Stimulated activated CD4-positive, alpha-beta T cell treated with anti-CD3 and anti-CD28 coated beads, TNF-alpha, amount 100 ng/mL, for 24 hours (primary cell): ENCODE measurements around the gene TNFRSF25.
A peak's percentile ranks its signal among the peaks of the same experiment; 100 is the strongest.
"Not testable (repeated sequence)": the region's sequence is repeated elsewhere in the genome, so short reads cannot be mapped to it uniquely, and the experiment has no call there.

Experiments used
- DNase-seq, 3 experiments: peaks; one replicate each; pipeline ENCODE4 v3.0.0-alpha.2; 2020; ENCODE audit warnings: low read depth in 3 of 3

The TNFRSF25 gene

GRCh38 chr1:6435547-6435946, 30.4 kb downstream of the TNFRSF25 start:
- no peak for DNase-seq

DNA sequence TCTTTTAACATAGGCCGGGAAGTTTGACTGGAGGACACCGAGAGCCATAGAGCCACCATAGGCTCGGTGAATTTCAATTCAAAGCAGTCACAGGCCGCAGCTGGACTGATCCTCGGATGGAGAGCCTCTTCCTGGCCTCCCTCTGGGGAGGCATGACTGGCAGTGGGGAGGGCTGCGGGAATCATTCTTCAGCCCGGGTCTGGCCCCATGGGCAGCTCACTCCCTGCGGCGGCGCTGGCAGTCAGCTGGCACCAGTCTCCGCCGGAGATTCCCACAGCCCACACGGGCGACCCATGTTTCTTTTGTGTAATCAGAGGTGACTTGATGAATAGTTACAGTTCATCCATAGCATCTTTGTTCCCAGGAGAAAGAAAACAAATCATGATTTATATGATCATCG, 30.8 kb downstream of the TNFRSF25 start:
- no peak for DNase-seq

DNA sequence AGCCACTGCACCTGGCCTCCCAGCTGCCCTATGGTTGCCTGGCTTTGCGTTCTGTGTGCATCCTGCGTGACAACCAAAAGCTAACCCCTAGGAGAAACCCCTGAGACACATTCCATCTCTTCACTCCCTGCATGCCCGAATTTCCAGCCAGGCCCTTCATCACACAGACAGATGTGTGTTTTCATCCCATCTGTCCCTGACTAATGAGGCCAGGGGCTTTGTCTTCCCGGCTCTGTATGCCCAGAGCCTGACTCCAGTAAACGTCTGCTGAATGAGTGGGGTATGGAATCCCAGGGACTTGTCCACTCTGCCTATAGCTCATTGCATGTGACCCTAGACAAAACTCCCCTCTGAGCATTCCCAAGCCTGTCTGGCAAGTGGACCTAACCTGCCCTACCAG, 31.8 kb downstream of the TNFRSF25 start:
- DNase-seq: no peak

GRCh38 chr1:6431645-6432579, 34.1 kb downstream of the TNFRSF25 start:
- DNase-seq: not testable (repeated sequence)

DNA sequence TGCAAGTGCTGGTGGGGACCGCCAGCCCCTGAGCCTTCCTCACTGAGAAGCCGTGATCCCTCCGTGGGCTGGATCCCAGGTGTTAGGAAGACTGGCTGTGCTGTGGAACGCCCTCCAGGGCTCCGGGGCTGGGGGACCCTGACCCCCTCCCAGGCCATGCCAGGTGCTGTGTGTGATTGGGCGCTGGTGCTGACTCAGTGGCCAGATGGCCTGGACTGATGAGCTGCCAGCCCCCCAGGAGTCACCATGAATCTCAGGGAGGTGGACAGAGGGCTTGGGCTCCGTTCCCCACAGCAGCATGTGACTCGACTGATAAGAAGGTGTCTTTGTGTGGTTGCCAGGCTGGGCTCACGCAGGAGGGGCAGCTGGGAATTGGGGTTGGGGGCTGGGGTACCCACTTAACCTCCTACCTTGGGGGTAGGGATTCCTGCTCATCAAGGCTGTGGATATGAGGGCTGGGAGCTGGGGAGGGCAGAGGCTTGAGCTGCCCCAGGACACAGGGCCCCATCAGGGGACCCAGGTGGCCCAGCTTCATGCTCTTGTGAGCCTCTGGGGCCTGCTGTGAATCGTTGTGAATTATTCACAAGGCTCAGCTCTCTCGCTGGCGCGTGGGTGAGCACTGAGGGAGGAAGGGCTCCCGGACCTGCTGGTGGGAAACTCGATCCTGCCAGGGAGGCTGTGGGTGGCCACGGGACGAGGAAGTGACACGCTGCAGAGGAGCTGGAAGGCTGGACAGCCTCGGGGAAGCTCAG, 36.1 kb downstream of the TNFRSF25 start:
- not testable (repeated sequence) for DNase-seq

GRCh38 chr1:6428453-6428852, 37.5 kb downstream of the TNFRSF25 start:
- not testable (repeated sequence) for DNase-seq

DNA sequence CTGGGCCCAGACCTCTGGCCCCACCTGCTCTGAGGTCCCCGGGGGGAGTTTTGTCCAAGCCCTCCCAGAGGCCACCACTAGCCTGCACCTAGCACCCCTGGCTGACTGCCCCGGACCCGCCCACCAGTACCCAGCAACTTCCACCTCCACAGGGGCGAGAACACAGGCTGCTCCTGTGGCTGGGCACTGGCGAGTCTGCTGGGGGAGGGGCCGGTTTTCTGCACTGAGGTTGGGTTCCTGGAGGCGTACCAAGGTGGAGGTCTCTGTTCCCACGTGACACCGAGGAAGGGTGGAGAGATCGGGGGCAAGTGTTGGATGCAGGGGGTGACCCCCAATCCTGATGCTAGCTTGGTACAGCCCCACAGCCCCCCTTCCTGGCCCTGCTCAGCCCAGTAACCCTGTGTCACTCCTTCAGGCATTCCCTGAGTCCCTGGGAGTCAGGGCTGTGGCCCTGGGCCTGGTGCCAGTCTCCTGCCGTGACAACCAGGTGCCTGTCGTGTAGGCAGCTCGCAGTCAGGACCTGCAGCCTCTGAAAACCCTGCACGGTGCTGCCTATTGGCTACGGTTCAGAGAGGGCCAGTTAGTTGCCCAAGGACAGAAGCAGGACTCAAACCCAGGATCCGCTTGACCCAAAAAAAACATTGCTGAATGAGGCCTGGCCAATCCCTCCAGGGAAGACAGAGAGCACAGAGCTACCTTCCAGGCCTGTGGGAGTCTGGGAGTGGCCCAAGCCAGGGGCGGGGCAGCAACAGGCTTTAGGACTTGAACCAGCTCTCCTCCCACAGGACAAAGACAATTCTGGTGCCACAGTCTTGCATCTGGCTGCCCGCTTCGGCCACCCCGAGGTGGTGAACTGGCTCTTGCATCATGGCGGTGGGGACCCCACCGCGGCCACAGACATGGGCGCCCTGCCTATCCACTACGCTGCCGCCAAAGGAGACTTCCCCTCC, 38.3 kb downstream of the TNFRSF25 start:
- no peak for DNase-seq

- DNase-seq: no peak
Measured at GRCh38 chr1:6426972-6427350, 39.0 kb downstream of the TNFRSF25 start.

DNA sequence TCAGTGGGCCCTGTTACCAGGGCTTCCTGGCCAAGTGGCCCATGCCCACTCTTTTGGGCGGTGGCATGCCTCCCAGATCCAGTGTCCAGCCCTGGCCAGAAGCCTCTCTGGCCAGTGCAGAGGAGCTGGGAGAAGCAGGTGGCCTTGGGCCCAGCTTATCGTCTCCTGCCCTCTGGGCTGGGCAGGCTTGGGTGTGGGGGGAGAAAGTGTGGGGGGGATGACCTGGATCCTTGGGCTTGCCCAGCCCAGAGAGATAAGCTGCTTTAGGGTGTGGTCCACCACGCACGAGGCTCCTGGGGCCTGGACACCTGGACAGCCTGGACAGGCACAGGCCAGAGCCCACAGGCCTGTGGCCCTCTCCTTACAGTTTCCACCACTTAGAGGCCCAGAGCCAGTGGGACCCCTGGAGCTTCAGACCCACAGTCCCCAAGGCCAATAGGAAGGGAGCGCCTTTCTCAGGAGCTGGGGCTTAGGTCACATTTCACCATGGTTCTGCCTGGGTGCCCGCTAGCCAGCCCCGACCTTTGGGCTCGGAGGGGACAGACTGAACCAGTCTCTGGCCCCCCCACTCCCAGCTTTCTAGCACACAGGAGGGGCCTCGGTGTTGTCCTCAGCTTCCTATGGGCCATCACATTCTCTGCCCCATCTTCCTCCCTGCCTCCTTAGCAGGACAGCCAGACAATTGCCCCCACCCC, 39.5 kb downstream of the TNFRSF25 start:
- DNase-seq: no peak

DNA sequence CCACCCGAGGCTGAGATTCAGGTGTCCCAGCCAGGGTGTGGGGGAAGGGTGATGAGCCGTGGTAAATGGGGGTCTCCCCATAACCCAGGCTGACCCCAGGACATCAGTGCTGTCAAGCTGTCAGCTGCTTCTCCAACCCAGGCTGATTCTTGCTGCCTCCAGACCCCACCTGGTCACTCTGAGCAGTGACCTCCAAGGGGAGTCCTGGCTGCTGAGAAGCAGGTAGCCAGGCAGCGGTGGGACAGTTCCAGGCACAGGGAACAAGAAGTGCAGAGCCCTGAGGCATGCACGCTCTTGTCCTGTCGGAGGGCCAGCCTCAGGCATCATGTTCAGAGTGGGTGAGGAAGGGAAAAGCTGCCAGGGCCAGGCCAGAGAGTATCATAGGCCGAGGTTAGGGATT, 40.3 kb downstream of the TNFRSF25 start:
- DNase-seq: no peak

- DNase-seq: no peak
Measured at GRCh38 chr1:6424619-6425593, 41.1 kb downstream of the TNFRSF25 start, which contains the start of gene ESPN. TSS of gene ESPN (plus strand) at chr1:6424776. CDS start at chr1:6424956, 180 bp downstream.

- DNase-seq: no peak
Measured at GRCh38 chr1:6424000-6424565, 41.9 kb downstream of the TNFRSF25 start.

GRCh38 chr1:6423321-6423999, 42.5 kb downstream of the TNFRSF25 start:
- peak; percentile 47 to 72 (median 54) for DNase-seq

DNA sequence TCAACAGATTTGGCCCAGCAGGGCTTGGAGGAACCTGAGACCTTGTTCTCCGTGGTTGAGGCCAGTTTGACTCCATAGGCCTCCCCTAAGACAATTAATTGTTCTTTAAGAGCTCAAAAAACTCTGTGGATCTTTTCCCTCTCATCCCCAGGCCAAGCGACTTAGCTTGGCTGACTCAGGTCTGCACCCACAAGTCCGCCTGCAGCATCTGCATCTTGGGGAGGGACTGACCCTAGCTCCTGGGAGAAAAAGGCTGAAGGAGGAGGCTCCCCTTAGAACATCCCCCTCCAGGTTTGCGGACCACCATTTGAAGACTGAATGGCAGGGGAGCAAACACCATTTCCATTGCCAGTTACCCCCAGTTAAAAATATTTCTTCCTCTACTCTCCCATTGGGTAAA, 44.7 kb downstream of the TNFRSF25 start:
- DNase-seq: no peak

GRCh38 chr1:6420454-6421042, 45.4 kb downstream of the TNFRSF25 start:
- no peak for DNase-seq

- no peak for DNase-seq
Measured at GRCh38 chr1:6419804-6420453, 46.0 kb downstream of the TNFRSF25 start, which contains the start of gene HES2. TSS of gene HES2 (minus strand) at chr1:6419919. CDS start at chr1:6419820, 99 bp downstream.

DNA sequence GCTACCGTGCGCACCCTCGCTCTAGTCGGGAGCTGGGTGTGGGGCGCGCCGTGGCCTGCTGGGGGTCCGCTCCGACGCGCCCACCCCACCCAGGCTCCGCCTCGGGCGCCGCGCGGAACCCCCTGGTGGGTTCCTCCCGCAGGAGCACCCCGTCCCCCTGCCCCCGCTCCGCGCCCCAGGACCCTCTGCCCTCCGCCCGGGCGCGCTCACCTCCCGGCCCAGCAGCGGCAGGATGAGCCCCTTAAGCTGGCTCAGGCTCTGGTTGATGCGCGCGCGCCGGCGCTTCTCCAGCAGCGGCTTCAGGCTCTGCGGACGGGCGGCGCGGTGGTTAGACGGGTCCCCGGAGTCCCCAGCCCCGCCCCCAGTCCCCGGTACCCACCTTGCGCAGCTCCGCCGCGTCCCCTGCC, 46.6 kb downstream of the TNFRSF25 start:
- no peak for DNase-seq
